Small intestine (tissue), 7 donors: Measurements from ENCODE around the gene PLXNB2. TPM values are rescaled to one million over a fixed set of nuclear protein-coding genes. Genes with fewer than 3 reads are reported as not detected.
"Not testable (repeated sequence)": the region's sequence is repeated elsewhere in the genome, so short reads cannot be mapped to it uniquely, and the experiment has no call there.

Source experiments
- DNase-seq, 2 donors: peaks; one replicate each; pipeline versions ENCODE4 v3.0.0 to v3.0.0-alpha.2; 2013
- FAIRE-seq: peaks from 2 replicates; lab custom pipeline; 2012; peaks lifted over from hg19 to GRCh38; lab: Jason Lieb, UNC
- H3K27ac ChIP-seq, 3 donors: one replicate each; pipeline ENCODE4 v1.5.1; 2013; ENCODE audit warnings: low read length in 2 of 3, mild to moderate bottlenecking in 2 of 3, control low read depth in 1 of 3, inconsistent platforms in 1 of 3, low read depth in 1 of 3, moderate library complexity in 1 of 3
- H3K27me3 ChIP-seq, 3 donors: one replicate each; pipeline ENCODE4 v1.6.1; 2013; ENCODE audit warnings: low read length in 3 of 3, inconsistent platforms in 1 of 3; ENCODE audit not compliant: control insufficient read depth in 3 of 3, insufficient read depth in 3 of 3
- H3K36me3 ChIP-seq, 3 donors: one replicate each; pipeline ENCODE4 v1.6.1; 2013; ENCODE audit warnings: low read length in 3 of 3, inconsistent platforms in 1 of 3, low read depth in 1 of 3, mild to moderate bottlenecking in 1 of 3, moderate library complexity in 1 of 3; ENCODE audit not compliant: control insufficient read depth in 3 of 3, insufficient read depth in 2 of 3
- H3K4me1 ChIP-seq, 3 donors: one replicate each; pipeline ENCODE4 v1.6.1; 2013; ENCODE audit warnings: low read length in 2 of 3, inconsistent platforms in 1 of 3, low read depth in 1 of 3, mild to moderate bottlenecking in 1 of 3, moderate library complexity in 1 of 3; ENCODE audit not compliant: control insufficient read depth in 3 of 3, insufficient read depth in 2 of 3
- H3K4me3 ChIP-seq, 3 donors: one replicate each; pipeline ENCODE4 v1.5.1; 2013; ENCODE audit warnings: low read length in 3 of 3, control low read depth in 1 of 3, inconsistent platforms in 1 of 3, low read depth in 1 of 3, mild to moderate bottlenecking in 1 of 3, moderate library complexity in 1 of 3
- H3K9me3 ChIP-seq, 2 donors: one replicate each; pipeline ENCODE4 v1.6.1; 2013; ENCODE audit warnings: low read depth in 1 of 2, low read length in 1 of 2; ENCODE audit not compliant: control insufficient read depth in 2 of 2, insufficient read depth in 1 of 2
- WGBS, 3 donors: extraction: QIAGEN DNeasy Blood & Tissue Kit; methylation state at CpG; one replicate each; pipeline ENCODE4 v1.1.7; 2013; 5-methylcytosine and 5-hydroxymethylcytosine counted together
- polyA plus RNA-seq, 4 donors: library from polyadenylated mRNA; stranded (reverse) in 3 of 4; unstranded in 1 of 4; fragments of 200-250 nt in 3 of 4; fragments of 120-200 nt in 1 of 4; gene quantifications; one replicate each; pipeline versions ENCODE4 v1.2.1 to v1.2.3, GENCODE V29; 2013
- donor health status: healthy with polysubstance abuse.
- donor health status: control.
- donor health status: control.
- donor health status: Bipolar disorder and iron deficiency.
- donor health status: healthy.

The PLXNB2 gene
- polyA plus RNA-seq, 4 donors: 70.3 to 179 (median 95.2) TPM

- no peaks in the 10 kb centered on the region for H3K27me3 ChIP-seq
- no peak for FAIRE-seq
These were observed 35.5 kb upstream of the PLXNB2 start, which contains the start of gene PPP6R2 for GRCh38 chr22:50342651-50343540. Gene PPP6R2, plus strand, starts transcription at chr22:50343327. Its CDS starts 50,582 bp downstream, at chr22:50393909.

GRCh38 chr22:50341977-50342650, 34.7 kb upstream of the PLXNB2 start:
- DNase-seq: peak; percentile 84 to 93
- H3K27me3 ChIP-seq: no peaks in the 10 kb centered on the region
- peaks cover 0 to 6% (median 1%) of the 10 kb centered on the region in 3 donors for H3K36me3 ChIP-seq
- FAIRE-seq: no peak
- peaks cover 0 to 7% (median 0%) of the 10 kb centered on the region in 3 donors for H3K4me1 ChIP-seq
- H3K4me3 ChIP-seq: peak overlapping the region; percentile 52 to 94 (median 81)
- no peaks in the 10 kb centered on the region for H3K9me3 ChIP-seq
- H3K27ac ChIP-seq: peak overlapping the region; percentile 43 to 83 (median 68)
- WGBS, 3 donors: 0 to 13% (median 4%) methylated on average over 22 to 26 of the region's 26 CpGs

More at GRCh38 chr22:50342651-50343540, 35.5 kb upstream of the PLXNB2 start, which contains the start of gene PPP6R2:
- Histone ChIP-seq H3K4me1 (peaks cover 0 to 7% (median 0%) of the 10 kb centered on the region in 3 donors), H3K27ac (peak within 1 kb of the TSS; percentile 47 to 83 (median 68)), H3K4me3 (peak within 1 kb of the TSS; percentile 60 to 94 (median 81)), H3K9me3 (no peaks in the 10 kb centered on the region), H3K36me3 (peaks cover 0 to 10% (median 1%) of the 10 kb centered on the region in 3 donors)
- DNase-seq: peak; percentile 82 to 90
- 0% methylated on average over 44 to 87 of the region's 87 CpGs for WGBS, 3 donors

DNA sequence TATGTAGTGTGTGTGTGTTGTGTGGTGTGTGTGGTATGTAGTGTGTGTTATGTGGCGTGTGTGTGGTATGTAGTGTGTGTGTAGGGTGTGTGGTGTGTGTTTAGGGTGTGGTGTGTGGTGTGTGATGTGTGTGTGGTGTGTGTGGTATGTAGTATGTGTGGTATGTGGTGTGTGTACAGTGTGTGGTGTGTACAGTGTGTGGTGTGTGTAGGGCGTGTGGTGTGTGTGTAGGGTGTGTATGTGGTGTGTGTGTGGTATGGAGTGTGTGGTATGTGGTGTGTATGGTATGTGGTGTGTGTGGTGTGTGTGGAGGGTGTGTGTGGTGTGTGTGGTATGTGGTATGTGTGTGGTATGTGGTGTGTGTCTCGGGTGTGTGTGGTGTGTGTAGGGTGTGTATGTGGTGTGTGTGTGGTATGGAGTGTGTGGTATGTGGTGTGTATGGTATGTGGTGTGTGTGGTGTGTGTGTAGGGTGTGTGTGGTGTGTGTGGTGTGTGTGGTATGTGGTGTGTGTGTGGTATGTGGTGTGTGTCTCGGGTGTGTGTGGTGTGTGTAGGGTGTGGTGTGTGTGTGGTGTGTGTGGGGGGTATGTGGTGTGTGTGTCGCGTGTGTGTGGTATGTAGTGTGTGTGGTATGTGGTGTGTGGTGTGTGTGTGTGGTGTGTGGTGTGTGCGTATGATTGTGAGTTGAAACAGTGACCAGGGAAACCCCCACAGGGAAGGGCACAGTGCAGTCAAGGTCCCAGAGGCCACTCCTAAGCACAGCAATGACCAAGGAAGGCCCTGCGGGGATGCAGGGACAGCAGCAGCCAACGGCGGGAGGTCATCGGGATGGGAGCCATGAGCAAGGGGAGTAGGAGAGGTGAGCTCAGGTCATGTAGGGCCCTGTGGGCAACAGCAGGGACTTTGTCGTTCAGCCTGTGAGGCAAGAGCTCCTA, 32.8 kb upstream of the PLXNB2 start:
- peak in 1 of 2 donors; percentile 16 for DNase-seq
- Histone ChIP-seq H3K27me3 (no peaks in the 10 kb centered on the region), H3K4me1 (peaks cover 0 to 3% (median 0%) of the 10 kb centered on the region in 3 donors), H3K9me3 (no peaks in the 10 kb centered on the region), H3K4me3 (no peak overlapping the region), H3K36me3 (no peaks in the 10 kb centered on the region), H3K27ac (no peak overlapping the region)
- FAIRE-seq: no peak
- WGBS, 3 donors: 68 to 75% (median 75%) methylated on average over 12 of the region's 12 CpGs

GRCh38 chr22:50338860-50339462, 31.5 kb upstream of the PLXNB2 start:
- Histone ChIP-seq H3K4me3 (no peak overlapping the region), H3K4me1 (peaks cover 0 to 3% (median 0%) of the 10 kb centered on the region in 3 donors), H3K9me3 (no peaks in the 10 kb centered on the region), H3K27ac (no peak overlapping the region), H3K36me3 (no peaks in the 10 kb centered on the region), H3K27me3 (no peaks in the 10 kb centered on the region)
- no peak for DNase-seq
- FAIRE-seq: no peak
- WGBS, 3 donors: 98 to 100% (median 99%) methylated on average over 4 of the region's 4 CpGs

GRCh38 chr22:50338042-50338573, 30.7 kb upstream of the PLXNB2 start:
- 95 to 97% (median 97%) methylated on average over 5 of the region's 5 CpGs for WGBS, 3 donors
- no peaks in the 10 kb centered on the region for H3K9me3 ChIP-seq
- no peak for FAIRE-seq
- no peak overlapping the region for H3K27ac ChIP-seq
- no peaks in the 10 kb centered on the region for H3K36me3 ChIP-seq
- no peak for DNase-seq
- H3K4me3 ChIP-seq: no peak overlapping the region
- peaks cover 0 to 3% (median 0%) of the 10 kb centered on the region in 3 donors for H3K4me1 ChIP-seq
- no peaks in the 10 kb centered on the region for H3K27me3 ChIP-seq

DNA sequence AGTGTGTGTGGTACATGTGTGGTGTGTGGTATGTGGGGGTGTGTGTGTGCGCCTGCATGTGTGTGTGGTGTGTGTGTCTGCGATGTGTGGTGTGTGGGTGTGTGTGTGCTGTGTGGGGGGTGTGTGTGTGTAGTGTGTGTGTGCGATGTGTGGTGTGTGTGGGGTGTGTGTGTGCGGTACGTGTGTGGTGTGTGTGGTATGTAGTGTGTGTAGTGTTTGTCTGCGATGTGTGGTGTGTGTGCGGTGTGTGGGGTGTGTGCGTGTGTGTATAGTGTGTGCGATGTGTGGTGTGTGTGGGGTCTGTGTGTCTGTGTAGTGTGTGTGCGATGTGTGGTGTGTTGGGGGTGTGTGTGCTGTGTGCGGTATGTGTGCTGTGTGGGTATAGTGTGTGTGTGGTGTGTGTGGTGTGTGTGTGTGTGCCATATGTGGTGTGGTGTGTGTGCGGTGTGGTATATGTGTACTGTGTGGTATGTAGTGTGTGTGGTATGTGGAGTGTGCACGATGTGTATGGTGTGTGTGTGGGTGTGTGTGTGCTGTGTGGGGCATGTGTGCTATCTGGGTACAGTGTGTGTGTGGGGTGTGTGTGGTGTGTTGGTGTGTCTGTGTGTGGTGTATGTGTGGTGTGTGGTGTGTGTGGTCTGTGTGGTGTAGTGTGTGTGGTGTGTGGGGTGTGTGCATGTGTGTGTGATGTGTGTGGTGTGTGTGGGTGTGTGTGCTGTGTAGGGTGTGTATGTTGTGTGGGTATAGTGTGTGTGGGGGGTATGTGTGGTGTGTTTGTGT, 30.0 kb upstream of the PLXNB2 start:
- no peak for FAIRE-seq
- Histone ChIP-seq H3K27me3 (no peaks in the 10 kb centered on the region), H3K4me3 (no peak overlapping the region), H3K4me1 (peaks cover 0 to 3% (median 0%) of the 10 kb centered on the region in 3 donors), H3K27ac (no peak overlapping the region), H3K36me3 (no peaks in the 10 kb centered on the region), H3K9me3 (no peaks in the 10 kb centered on the region)
- 96 to 97% (median 97%) methylated on average over 13 of the region's 13 CpGs for WGBS, 3 donors
- DNase-seq: no peak

GRCh38 chr22:50334433-50334832, 27.0 kb upstream of the PLXNB2 start:
- H3K36me3 ChIP-seq, DNase-seq, H3K27me3 ChIP-seq, H3K4me1 ChIP-seq, FAIRE-seq, H3K9me3 ChIP-seq, H3K4me3 ChIP-seq: not testable (repeated sequence)
- H3K27ac ChIP-seq: peak overlapping the region in 1 of 3 donors; percentile 67
- 18 to 60% (median 46%) methylated on average over 5 of the region's 5 CpGs for WGBS, 3 donors
